Activated T-cell treated with anti-CD3 and anti-CD28 coated beads for 1 hour (primary cell): ENCODE results near the gene TMEM154.

Experiments
- DNase-seq: peaks from one replicate; pipeline ENCODE4 v3.0.0-alpha.2; 2020; ENCODE audit warnings: low read depth

The TMEM154 gene

GRCh38 chr4:152629908-152630307, 49.9 kb downstream of the TMEM154 start:
- no peak for DNase-seq

GRCh38 chr4:152628128-152628527, 51.7 kb downstream of the TMEM154 start:
- no peak for DNase-seq

- no peak for DNase-seq
These were observed 53.0 kb downstream of the TMEM154 start for GRCh38 chr4:152626790-152627189.

- no peak for DNase-seq
These were observed 58.9 kb downstream of the TMEM154 start for GRCh38 chr4:152620915-152621314.

GRCh38 chr4:152620218-152620617, 59.6 kb downstream of the TMEM154 start:
- no peak for DNase-seq

- no peak for DNase-seq
These were observed 60.2 kb downstream of the TMEM154 start for GRCh38 chr4:152619556-152619955.

- DNase-seq, result no peak
These were observed 60.8 kb downstream of the TMEM154 start for GRCh38 chr4:152618971-152619370.

- no peak for DNase-seq
These were observed 63.0 kb downstream of the TMEM154 start for GRCh38 chr4:152616804-152617203.

- DNase-seq, result no peak
These were observed 65.7 kb downstream of the TMEM154 start for GRCh38 chr4:152613841-152614721.

- DNase-seq, result no peak
These were observed 66.4 kb downstream of the TMEM154 start for GRCh38 chr4:152613351-152613750.

- no peak for DNase-seq
These were observed 69.7 kb downstream of the TMEM154 start for GRCh38 chr4:152610131-152610530.

- no peak for DNase-seq
These were observed 70.3 kb downstream of the TMEM154 start for GRCh38 chr4:152609481-152609880.

GRCh38 chr4:152607178-152607577, 72.6 kb downstream of the TMEM154 start:
- no peak for DNase-seq

- no peak for DNase-seq
These were observed 73.0 kb downstream of the TMEM154 start for GRCh38 chr4:152606753-152607152.

GRCh38 chr4:152605641-152606335, 74.0 kb downstream of the TMEM154 start:
- DNase-seq, result no peak

GRCh38 chr4:152605031-152605430, 74.8 kb downstream of the TMEM154 start:
- DNase-seq, result no peak

- no peak for DNase-seq
These were observed 78.6 kb downstream of the TMEM154 start for GRCh38 chr4:152601156-152601555.

- no peak for DNase-seq
These were observed 80.2 kb downstream of the TMEM154 start for GRCh38 chr4:152599636-152600035.

GRCh38 chr4:152599095-152599494, 80.7 kb downstream of the TMEM154 start:
- no peak for DNase-seq

GRCh38 chr4:152598454-152598853, 81.3 kb downstream of the TMEM154 start:
- DNase-seq, result no peak

- DNase-seq, result no peak
These were observed 84.5 kb downstream of the TMEM154 start for GRCh38 chr4:152594978-152595925.

GRCh38 chr4:152594057-152594456, 85.7 kb downstream of the TMEM154 start:
- no peak for DNase-seq
